Mucosa of stomach (tissue), 1 donor: ENCODE results near the gene NMD3.
"Not testable (repeated sequence)": the region's sequence is repeated elsewhere in the genome, so short reads cannot be mapped to it uniquely, and the experiment has no call there.

Experiments
- H3K27me3 ChIP-seq: one replicate; pipeline ENCODE4 v1.7.0; 2013; ENCODE audit warnings: mild to moderate bottlenecking, low read length; ENCODE audit not compliant: control insufficient read depth, insufficient read depth
- H3K36me3 ChIP-seq: one replicate; pipeline ENCODE4 v1.7.0; 2013; ENCODE audit warnings: low read length; ENCODE audit not compliant: control insufficient read depth, insufficient read depth
- H3K4me1 ChIP-seq: one replicate; pipeline ENCODE4 v1.7.0; 2013; ENCODE audit warnings: mild to moderate bottlenecking, low read length; ENCODE audit not compliant: control insufficient read depth, insufficient read depth
- H3K4me3 ChIP-seq: one replicate; pipeline ENCODE4 v1.7.0; 2013; ENCODE audit warnings: low read length
- H3K9ac ChIP-seq: one replicate; pipeline ENCODE4 v1.7.0; 2013; ENCODE audit warnings: mild to moderate bottlenecking, low read length, moderate library complexity
- H3K9me3 ChIP-seq: one replicate; pipeline ENCODE4 v1.7.0; 2013; ENCODE audit warnings: mild to moderate bottlenecking, low read length, moderate library complexity; ENCODE audit not compliant: control insufficient read depth
- donor health status: Pancreatic carcinoma.

Gene NMD3

DNA sequence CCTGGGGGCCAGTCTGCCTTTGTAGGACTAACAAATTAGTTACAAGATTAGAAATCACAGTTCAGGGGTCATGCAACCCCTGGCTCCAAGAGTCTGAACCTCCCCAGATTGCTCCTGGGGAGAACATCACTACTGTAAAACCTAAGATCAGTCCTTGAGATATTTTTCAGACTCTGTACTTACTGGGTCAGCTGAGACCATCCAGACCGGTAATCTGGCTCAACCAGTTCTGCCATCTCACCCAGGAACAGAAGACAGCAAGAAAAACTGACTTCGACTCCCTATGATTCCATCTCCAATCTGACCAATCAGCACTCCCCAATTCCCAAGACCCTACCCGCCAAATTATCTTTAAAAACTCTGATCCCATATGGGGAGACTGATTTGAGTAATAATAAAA, 47.5 kb downstream of the NMD3 start:
- Histone ChIP-seq H3K4me3 (no peak overlapping the region), H3K4me1 (peaks cover 3% of the 10 kb centered on the region), H3K36me3 (no peaks in the 10 kb centered on the region), H3K9ac (no peak overlapping the region), H3K27me3 (no peaks in the 10 kb centered on the region), H3K9me3 (no peaks in the 10 kb centered on the region)

DNA sequence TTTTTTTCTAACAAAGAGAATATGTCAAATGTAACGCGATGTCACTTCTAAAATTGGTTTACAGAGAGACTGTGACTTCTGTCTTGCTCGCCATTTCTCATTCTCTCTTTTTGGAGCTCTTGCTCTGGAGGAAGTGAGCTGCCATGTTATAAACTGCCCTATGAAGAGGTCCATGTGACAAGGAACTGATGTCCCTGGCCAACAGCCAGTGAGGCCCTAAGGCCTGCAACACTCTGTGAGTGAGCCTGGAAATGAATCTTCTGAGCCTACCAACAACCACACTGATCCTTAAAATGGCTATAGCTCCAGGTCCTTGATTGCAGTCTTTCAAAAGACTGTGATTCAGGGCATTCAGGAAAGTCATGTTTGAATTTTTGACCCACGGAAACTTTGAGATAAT, 49.9 kb downstream of the NMD3 start:
- Histone ChIP-seq H3K36me3 (no peaks in the 10 kb centered on the region), H3K9ac (no peak overlapping the region), H3K4me3 (no peak overlapping the region), H3K27me3 (no peaks in the 10 kb centered on the region), H3K9me3 (no peaks in the 10 kb centered on the region), H3K4me1 (peaks cover 22% of the 10 kb centered on the region)

DNA sequence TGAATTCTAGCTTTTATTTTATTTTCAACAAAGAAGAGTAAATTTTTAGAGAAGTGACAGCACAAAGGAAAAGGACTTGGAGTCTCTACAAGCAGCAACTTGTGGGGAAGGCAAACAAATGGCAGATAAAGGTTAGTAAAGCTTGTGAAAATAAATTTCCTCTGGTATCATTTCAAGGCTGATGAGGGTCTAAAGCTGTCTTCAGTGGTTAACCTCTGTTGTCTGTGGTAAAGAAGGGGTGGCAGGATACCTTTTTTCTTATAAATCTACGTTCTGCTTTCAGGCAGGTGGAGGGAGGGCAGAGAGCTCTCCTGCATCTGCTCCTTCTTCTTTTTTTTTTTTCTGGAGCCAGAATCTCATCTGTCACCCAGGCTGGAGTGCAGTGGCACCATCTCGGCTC, 50.5 kb downstream of the NMD3 start:
- H3K9me3 ChIP-seq = no peaks in the 10 kb centered on the region
- H3K4me3 ChIP-seq = no peak overlapping the region
- no peak overlapping the region for H3K9ac ChIP-seq
- H3K27me3 ChIP-seq = no peaks in the 10 kb centered on the region
- H3K4me1 ChIP-seq = peaks cover 25% of the 10 kb centered on the region
- no peaks in the 10 kb centered on the region for H3K36me3 ChIP-seq

DNA sequence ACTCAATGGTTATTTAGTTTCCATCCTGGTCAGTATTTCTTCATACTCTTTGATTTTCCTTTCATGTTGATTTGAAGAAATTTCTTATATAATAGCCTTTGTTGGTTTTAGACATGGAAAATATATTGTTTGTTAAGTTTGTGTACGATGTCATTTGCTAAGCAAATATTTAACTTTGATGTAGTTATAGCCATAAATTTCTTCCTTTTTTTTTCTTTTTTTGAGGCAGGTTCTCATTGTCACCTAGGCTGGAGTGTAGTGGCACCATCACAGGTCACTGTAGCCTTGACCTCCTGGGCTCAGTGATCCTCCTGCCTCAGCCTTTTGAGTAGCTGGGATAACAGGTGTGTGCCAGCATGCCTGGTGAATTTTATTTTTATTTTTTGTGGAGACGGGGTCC, 51.4 kb downstream of the NMD3 start:
- H3K4me3 ChIP-seq = no peak overlapping the region

DNA sequence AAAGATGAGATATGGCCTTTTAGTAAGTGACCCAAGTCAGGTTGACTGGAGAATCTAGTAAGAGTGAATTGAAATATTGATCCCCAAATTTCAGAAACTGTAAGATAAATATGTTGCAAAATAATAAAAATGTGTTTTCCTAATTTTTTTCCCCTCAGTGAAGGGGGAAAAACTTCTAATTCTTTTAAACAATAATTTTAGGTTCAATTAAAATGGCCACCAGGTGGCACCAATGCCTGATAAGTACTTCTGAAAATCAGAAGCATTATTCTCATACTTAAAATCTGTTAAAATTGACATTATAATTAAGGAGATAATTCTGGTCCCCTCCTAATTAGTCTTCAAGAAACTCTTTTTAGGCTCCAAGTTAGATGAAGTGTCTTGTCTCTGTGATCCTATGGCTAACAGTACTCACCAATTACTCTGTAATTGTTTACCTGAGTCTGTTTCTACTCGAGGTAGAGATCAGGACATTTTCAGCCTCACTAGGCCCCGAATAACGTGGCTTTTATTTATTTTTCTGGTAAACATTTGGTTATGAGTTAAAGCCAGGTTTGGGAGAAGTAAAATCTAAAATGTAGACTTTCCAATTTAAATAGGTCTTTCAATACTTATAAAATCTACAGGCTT, 52.6 kb downstream of the NMD3 start:
- Histone ChIP-seq H3K36me3 (no peaks in the 10 kb centered on the region), H3K4me3 (no peak overlapping the region), H3K27me3 (no peaks in the 10 kb centered on the region), H3K9ac (no peak overlapping the region), H3K9me3 (no peaks in the 10 kb centered on the region), H3K4me1 (peaks cover 25% of the 10 kb centered on the region)

More for the DNA sequence above, 51.4 kb downstream of the NMD3 start:
- Histone ChIP-seq H3K36me3 (no peaks in the 10 kb centered on the region), H3K9me3 (no peaks in the 10 kb centered on the region), H3K9ac (no peak overlapping the region), H3K4me1 (peaks cover 25% of the 10 kb centered on the region), H3K27me3 (no peaks in the 10 kb centered on the region)

DNA sequence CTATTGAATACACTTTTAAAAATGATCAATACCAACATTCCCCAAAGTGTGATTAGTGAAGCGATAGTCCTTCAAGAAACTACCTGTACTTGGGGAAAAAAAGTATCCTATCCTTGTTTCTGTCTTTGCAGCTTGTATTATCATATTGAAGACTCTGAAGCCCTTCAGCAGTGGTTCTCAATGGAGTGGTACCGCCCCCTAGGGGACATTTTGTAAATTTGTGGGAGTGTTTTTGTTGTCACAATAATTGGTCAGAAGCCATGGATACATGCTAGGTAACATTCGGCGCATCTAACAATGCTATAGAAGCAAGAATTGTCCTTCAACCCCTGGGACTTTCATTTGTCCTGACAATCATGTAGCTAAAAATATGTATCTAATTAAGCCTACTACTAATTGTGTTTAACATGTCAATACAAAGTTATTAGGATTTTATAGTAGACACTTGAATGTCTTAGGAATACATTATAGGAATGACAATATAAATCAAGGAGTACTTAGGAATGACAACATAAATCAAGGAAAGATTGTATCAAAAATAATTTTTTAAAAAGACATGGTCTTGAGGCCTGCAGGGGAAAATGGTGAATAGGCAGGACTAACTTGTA, 53.7 kb downstream of the NMD3 start:
- Histone ChIP-seq H3K27me3 (no peaks in the 10 kb centered on the region), H3K4me1 (peaks cover 25% of the 10 kb centered on the region), H3K4me3 (no peak overlapping the region), H3K9me3 (no peaks in the 10 kb centered on the region), H3K9ac (no peak overlapping the region), H3K36me3 (no peaks in the 10 kb centered on the region)

DNA sequence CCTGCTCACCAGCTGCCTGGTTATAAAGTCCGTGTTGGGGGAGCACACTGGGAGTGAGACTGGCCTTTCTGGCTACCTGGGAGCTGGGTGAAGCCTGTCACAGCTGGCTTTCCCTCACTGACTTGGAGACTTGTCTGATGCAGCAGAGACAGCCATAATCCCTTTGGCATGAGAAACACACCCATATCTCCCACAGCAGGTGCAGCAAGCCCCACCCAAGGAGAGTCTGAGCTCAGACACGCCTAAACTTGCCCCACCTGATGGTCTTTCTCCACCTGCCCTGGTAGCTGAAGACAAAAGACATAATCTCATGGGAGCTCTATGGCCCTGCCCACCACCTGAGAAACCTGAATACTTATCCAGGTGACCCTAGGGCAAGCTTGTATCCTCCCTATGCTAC, 54.8 kb downstream of the NMD3 start:
- Histone ChIP-seq H3K9me3 (no peaks in the 10 kb centered on the region), H3K9ac (no peak overlapping the region), H3K4me1 (peaks cover 25% of the 10 kb centered on the region), H3K27me3 (no peaks in the 10 kb centered on the region), H3K4me3 (no peak overlapping the region), H3K36me3 (no peaks in the 10 kb centered on the region)

DNA sequence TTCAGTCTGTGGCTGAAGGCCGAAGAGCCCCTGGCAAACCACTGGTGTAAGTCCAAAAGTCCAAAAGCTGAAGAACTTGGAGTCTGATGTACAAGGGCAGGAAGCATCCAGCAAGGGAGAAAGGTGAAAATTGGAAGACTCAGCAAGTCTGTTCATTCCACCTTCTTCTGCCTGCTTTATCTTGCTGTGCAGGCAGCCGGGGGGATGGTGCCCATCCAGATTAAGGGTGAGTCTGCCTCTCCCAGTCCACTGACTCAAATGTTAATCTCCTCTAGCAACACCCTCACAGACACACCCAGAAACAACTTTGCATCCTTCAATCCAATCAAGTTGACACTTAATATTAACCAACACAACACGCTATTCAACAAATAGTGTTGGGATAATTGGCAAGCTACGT, 61.3 kb downstream of the NMD3 start:
- H3K27me3 ChIP-seq, H3K36me3 ChIP-seq, H3K9ac ChIP-seq, H3K4me1 ChIP-seq, H3K9me3 ChIP-seq, H3K4me3 ChIP-seq: not testable (repeated sequence)

DNA sequence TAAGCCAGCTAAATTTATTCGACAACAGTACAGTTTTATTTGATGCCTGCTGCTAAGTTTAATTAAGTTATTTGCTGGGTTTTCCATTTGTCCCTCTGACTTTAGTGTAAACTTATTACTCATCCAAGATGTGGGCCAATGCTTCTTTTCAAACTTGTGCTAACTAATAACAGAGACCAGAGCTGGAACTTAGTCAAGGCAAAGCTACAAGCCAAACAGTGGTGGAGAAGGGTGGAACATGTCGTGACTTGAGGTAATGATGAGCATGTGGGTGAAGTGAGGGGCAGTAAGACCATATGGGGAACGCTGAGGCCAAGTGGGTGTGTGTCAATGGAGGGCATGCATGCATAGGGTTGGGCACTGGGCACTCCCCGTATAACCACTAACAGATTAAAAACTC, 63.9 kb downstream of the NMD3 start:
- H3K4me3 ChIP-seq = no peak overlapping the region
- no peak overlapping the region for H3K9ac ChIP-seq
- no peaks in the 10 kb centered on the region for H3K36me3 ChIP-seq
- no peaks in the 10 kb centered on the region for H3K9me3 ChIP-seq
- H3K4me1 ChIP-seq = no peaks in the 10 kb centered on the region
- H3K27me3 ChIP-seq = no peaks in the 10 kb centered on the region

DNA sequence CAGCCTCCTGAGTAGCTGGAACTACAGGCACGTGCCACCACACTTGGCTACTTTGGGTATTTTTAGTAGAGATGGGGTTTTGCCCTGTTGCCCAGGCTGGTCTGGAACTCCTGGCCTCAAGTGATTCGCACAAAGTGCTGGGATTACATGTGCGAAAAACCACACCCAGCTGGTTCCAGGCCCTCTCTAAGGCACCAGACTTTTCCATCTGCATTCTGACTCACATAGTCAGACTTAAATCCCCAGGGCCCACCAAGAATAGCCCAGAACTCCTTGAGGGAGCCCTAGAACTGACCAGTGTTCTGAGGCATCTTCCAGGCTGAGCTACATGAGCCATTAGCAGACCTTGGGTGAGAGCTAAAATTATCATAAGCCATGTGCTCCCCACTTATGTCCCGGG, 68.1 kb downstream of the NMD3 start:
- Histone ChIP-seq H3K4me1 (peaks cover 20% of the 10 kb centered on the region), H3K36me3 (no peaks in the 10 kb centered on the region), H3K9ac (no peak overlapping the region), H3K27me3 (no peaks in the 10 kb centered on the region), H3K4me3 (no peak overlapping the region), H3K9me3 (no peaks in the 10 kb centered on the region)

DNA sequence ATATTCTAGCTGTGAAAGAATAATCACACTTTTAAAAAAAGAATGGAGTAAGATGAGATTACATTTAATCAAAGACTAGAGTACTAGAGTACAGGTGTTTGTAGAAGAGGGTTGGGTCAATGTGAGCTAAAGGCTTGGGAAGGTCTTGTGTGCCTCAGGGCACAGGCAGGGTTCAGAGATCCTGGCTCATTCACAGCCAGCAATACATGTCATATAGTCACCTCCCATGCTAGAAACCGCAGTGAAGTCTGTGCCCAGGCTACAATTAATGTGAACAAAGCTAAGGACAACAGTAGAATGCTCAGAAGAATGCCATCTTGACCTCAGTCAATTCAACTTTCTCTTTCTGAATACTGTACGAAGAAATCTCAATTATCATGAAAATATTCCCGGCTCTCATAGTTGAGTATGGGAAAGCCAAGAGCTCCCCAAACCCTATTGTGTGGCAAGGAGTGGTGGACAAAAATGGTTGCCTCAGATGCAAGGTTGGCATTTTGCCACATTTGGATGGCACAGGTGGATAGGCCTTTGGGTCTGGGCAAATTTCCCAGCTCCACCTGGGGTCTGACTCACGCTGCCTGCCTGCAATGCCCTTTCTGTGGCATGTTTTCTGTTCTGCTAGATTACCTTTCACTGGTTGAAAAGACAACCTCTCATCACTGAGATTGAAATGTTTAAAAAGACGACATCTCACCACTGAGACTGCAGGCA, 70.2 kb downstream of the NMD3 start:
- H3K9ac ChIP-seq = no peak overlapping the region
- H3K27me3 ChIP-seq = no peaks in the 10 kb centered on the region
- no peaks in the 10 kb centered on the region for H3K9me3 ChIP-seq
- H3K4me3 ChIP-seq = no peak overlapping the region
- no peaks in the 10 kb centered on the region for H3K36me3 ChIP-seq
- peaks cover 25% of the 10 kb centered on the region for H3K4me1 ChIP-seq

DNA sequence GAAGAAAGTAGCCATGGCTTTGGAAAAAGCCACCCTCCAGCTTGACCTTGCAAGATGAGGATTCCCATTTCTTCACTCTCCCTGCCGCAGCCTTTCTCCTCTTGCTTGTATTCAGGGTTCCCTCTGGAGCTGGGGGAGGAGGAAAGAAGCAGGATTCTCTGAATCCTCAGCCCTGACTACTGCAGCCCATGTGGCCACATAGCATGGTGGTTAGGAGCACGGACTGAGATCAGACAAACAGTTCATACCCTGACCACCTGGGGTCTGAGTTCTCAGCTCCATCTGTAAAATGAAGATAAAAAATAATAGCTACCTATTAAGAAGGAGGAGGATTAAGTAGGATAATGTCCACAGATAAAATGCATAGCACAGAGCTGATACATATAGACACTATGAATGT, 72.3 kb downstream of the NMD3 start:
- H3K9me3 ChIP-seq = no peaks in the 10 kb centered on the region
- H3K4me3 ChIP-seq = no peak overlapping the region
- no peaks in the 10 kb centered on the region for H3K36me3 ChIP-seq
- no peak overlapping the region for H3K9ac ChIP-seq
- H3K27me3 ChIP-seq = no peaks in the 10 kb centered on the region
- H3K4me1 ChIP-seq = peaks cover 25% of the 10 kb centered on the region
